Natural killer cell (primary cell): ENCODE measurements around the gene FAM83B. TPM values are rescaled to one million over a fixed set of nuclear protein-coding genes. Genes with fewer than 3 reads are reported as not detected.
"Not testable (repeated sequence)": the region's sequence is repeated elsewhere in the genome, so short reads cannot be mapped to it uniquely, and the experiment has no call there.

ENCODE experiments used
- ATAC-seq, 3 donors: fragments of 150-1000 bp in 2 of 3; fragments of 200-7000 bp in 1 of 3; cut with Tn5 transposase; 1 replicate in 1 of 3; 2 replicates in 2 of 3; pipeline ENCODE4 v1.10.0; 2021; ENCODE audit warnings: mild to moderate bottlenecking in 2 of 3, moderate library complexity in 2 of 3
- DNase-seq, 2 donors: peaks; one replicate each; pipeline versions ENCODE4 v3.0.0 to v3.0.0-alpha.2; 2013 to 2021; ENCODE audit warnings: mixed read lengths in 1 of 2
- H3K27ac ChIP-seq: one replicate; pipeline ENCODE4 v1.5.1; 2013; ENCODE audit warnings: mild to moderate bottlenecking, low read length
- H3K27me3 ChIP-seq: one replicate; pipeline ENCODE4 v1.6.1; 2013; ENCODE audit warnings: low read length; ENCODE audit not compliant: control insufficient read depth, insufficient read depth
- H3K36me3 ChIP-seq: one replicate; pipeline ENCODE4 v1.6.1; 2013; ENCODE audit warnings: low read length; ENCODE audit not compliant: control insufficient read depth, insufficient read depth
- H3K4me1 ChIP-seq: one replicate; pipeline ENCODE4 v1.6.1; 2013; ENCODE audit warnings: low read length; ENCODE audit not compliant: control insufficient read depth, insufficient read depth
- H3K4me3 ChIP-seq: one replicate; pipeline ENCODE4 v1.5.1; 2013; ENCODE audit warnings: low read length
- H3K9me3 ChIP-seq: one replicate; pipeline ENCODE4 v1.6.1; 2013; ENCODE audit warnings: low read length; ENCODE audit not compliant: control insufficient read depth, insufficient read depth
- H3K27ac Mint-ChIP-seq, 2 donors: one replicate each; pipeline ENCODE4 v1.8.0; 2022; ENCODE audit warnings: mild to moderate bottlenecking in 2 of 2, mixed read lengths in 2 of 2, moderate library complexity in 1 of 2
- H3K27me3 Mint-ChIP-seq, 2 donors: one replicate each; pipeline ENCODE4 v1.8.0; 2022; ENCODE audit warnings: low read depth in 2 of 2, mixed read lengths in 2 of 2
- H3K36me3 Mint-ChIP-seq: one replicate; pipeline ENCODE4 v1.8.0; 2022; ENCODE audit warnings: mixed read lengths
- H3K4me1 Mint-ChIP-seq, 2 donors: one replicate each; pipeline ENCODE4 v1.8.0; 2022; ENCODE audit warnings: mixed read lengths in 2 of 2
- H3K4me3 Mint-ChIP-seq: one replicate; pipeline ENCODE4 v1.8.0; 2022; ENCODE audit warnings: mild to moderate bottlenecking, moderate library complexity, mixed read lengths
- H3K9me3 Mint-ChIP-seq, 2 donors: one replicate each; pipeline ENCODE4 v1.8.0; 2022; ENCODE audit warnings: mixed read lengths in 2 of 2
- whole genome bisulfite sequencing: methylation state at CpG from one replicate; pipeline ENCODE4 v1.1.7; 2013; ENCODE audit warnings: missing lambda C conversion rate; ENCODE audit not compliant: insufficient coverage; 5-methylcytosine and 5-hydroxymethylcytosine counted together
- intact Hi-C: fragments of 100-400 bp; cut with micrococcal nuclease; formaldehyde crosslinking; loops from one replicate; pipeline ENCODE4 v1.14.2; 2022
- total RNA-seq, 4 donors: library from RNA; stranded (reverse); fragments of 120-200 nt in 1 of 4; gene quantifications; one replicate each; pipeline versions ENCODE4 v1.2.3 to v1.2.4, GENCODE V29; 2013 to 2022
- TF ChIP-seq, protein P1 (sequence below): fragments of 200-600 bp; IDR thresholded peaks from one replicate; pipeline ENCODE4 v1.8.0; 2022; ENCODE audit warnings: antibody characterized with exemption

The FAM83B gene
- total RNA-seq, 3 donors from 2014 or later (not counting 1 experiment from before 2014, with no cell fraction given): not detected

DNA sequence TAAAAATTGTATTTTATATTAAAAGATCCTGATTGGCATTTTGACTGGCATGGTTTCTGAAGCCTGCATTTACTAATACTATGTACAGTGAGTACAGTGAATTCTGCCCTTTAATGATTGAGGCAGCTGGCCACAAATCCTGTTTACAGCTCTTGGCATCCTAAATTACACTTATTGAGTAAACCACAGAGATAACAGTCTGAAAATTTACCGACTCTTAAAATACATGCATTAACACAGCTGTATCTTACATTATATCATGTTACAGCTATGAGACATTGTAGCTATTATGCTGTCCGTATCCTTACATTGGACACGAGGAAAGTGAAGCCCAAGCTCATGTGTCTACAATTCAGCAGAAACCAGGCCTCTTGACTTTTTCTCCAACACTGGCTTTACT is 90.8 kb downstream of the FAM83B start:
- Mint-ChIP-seq H3K4me3 (no peak overlapping the region), H3K36me3 (peaks cover 17% of the 10 kb centered on the region), H3K9me3 (peaks cover 7 to 10% of the 10 kb centered on the region in 2 donors), H3K4me1 (no peaks in the 10 kb centered on the region), H3K27me3 (no peaks in the 10 kb centered on the region), H3K27ac (no peak overlapping the region)
- H3K27me3 ChIP-seq: no peaks in the 10 kb centered on the region
- H3K27ac ChIP-seq: no peak overlapping the region
- no peaks in the 10 kb centered on the region for H3K4me1 ChIP-seq
- H3K36me3 ChIP-seq: no peaks in the 10 kb centered on the region
- TF ChIP-seq, protein P1, sequence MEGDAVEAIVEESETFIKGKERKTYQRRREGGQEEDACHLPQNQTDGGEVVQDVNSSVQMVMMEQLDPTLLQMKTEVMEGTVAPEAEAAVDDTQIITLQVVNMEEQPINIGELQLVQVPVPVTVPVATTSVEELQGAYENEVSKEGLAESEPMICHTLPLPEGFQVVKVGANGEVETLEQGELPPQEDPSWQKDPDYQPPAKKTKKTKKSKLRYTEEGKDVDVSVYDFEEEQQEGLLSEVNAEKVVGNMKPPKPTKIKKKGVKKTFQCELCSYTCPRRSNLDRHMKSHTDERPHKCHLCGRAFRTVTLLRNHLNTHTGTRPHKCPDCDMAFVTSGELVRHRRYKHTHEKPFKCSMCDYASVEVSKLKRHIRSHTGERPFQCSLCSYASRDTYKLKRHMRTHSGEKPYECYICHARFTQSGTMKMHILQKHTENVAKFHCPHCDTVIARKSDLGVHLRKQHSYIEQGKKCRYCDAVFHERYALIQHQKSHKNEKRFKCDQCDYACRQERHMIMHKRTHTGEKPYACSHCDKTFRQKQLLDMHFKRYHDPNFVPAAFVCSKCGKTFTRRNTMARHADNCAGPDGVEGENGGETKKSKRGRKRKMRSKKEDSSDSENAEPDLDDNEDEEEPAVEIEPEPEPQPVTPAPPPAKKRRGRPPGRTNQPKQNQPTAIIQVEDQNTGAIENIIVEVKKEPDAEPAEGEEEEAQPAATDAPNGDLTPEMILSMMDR: no peak
- WGBS: 88% methylated on average over 3 of the region's 3 CpGs
- intact Hi-C loops: no loop called here
- ATAC-seq (no peak), DNase-seq (no peak)
- H3K4me3 ChIP-seq: no peak overlapping the region
- H3K9me3 ChIP-seq: no peaks in the 10 kb centered on the region

DNA sequence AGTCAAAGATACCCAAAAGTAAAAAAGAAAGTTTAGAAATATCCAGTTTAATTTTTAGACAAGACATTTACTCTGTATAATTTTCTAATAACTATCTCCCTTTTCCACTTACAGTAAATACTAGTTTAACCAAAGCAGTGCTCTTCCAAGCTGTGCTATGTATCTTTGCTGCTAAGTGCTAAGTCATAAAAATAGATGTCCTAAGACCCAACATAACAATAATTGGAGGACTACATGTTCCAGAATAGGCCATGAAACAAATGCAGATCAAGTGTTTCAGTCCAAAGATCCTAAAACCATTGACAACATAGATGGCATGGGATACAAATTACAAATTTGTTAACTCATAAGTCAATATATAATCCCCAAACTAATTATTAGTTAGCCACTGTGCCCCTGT is 111.1 kb downstream of the FAM83B start:
- TF ChIP-seq, protein P1: no peak
- no peaks in the 10 kb centered on the region for H3K36me3 ChIP-seq
- no peaks in the 10 kb centered on the region for H3K27me3 ChIP-seq
- Mint-ChIP-seq H3K27ac (peak overlapping the region in 1 of 2 donors; percentile 78), H3K4me3 (no peak overlapping the region), H3K36me3 (no peaks in the 10 kb centered on the region), H3K27me3 (peaks cover 0 to 3% of the 10 kb centered on the region in 2 donors), H3K9me3 (peaks cover 2 to 3% of the 10 kb centered on the region in 2 donors), H3K4me1 (peaks cover 0 to 12% of the 10 kb centered on the region in 2 donors)
- no peak for DNase-seq
- no peak overlapping the region for H3K4me3 ChIP-seq
- H3K4me1 ChIP-seq: no peaks in the 10 kb centered on the region
- ATAC-seq: no peak
- intact Hi-C loops: no loop called here
- H3K27ac ChIP-seq: no peak overlapping the region
- H3K9me3 ChIP-seq: no peaks in the 10 kb centered on the region

DNA sequence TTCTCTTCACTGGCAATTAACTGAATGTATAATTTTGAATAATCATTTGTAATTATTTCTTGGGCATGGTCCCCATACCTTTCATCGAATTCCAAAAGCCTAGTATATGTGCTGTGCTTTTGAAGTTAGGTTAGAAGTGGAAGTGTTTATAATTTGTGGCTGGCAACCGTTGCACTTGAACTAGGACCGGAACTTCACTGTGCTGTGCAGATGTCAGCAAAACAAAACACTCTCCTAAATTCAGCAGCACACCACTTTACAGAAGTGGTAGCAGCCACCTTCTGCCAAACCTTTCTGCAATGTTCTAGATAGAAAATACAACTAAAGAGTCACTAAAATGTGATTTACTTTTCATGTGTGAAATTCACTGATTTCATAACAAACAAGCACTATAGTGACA is 111.9 kb downstream of the FAM83B start:
- no peak overlapping the region for H3K4me3 Mint-ChIP-seq
- H3K36me3 Mint-ChIP-seq: no peaks in the 10 kb centered on the region
- no peaks in the 10 kb centered on the region for H3K27me3 Mint-ChIP-seq
- intact Hi-C loops: no loop called here
- Histone ChIP-seq H3K4me3 (no peak overlapping the region), H3K27me3 (no peaks in the 10 kb centered on the region), H3K27ac (no peak overlapping the region), H3K36me3 (no peaks in the 10 kb centered on the region), H3K4me1 (no peaks in the 10 kb centered on the region), H3K9me3 (no peaks in the 10 kb centered on the region)
- H3K27ac Mint-ChIP-seq: peak overlapping the region in 1 of 2 donors; percentile 78
- TF ChIP-seq, protein P1: no peak
- ATAC-seq: peak; percentile 41 to 54 (median 43)
- WGBS: 34% methylated on average over 3 of the region's 3 CpGs
- no peak for DNase-seq
- peaks cover 0 to 2% of the 10 kb centered on the region in 2 donors for H3K9me3 Mint-ChIP-seq
- H3K4me1 Mint-ChIP-seq: peaks cover 0 to 12% of the 10 kb centered on the region in 2 donors

DNA sequence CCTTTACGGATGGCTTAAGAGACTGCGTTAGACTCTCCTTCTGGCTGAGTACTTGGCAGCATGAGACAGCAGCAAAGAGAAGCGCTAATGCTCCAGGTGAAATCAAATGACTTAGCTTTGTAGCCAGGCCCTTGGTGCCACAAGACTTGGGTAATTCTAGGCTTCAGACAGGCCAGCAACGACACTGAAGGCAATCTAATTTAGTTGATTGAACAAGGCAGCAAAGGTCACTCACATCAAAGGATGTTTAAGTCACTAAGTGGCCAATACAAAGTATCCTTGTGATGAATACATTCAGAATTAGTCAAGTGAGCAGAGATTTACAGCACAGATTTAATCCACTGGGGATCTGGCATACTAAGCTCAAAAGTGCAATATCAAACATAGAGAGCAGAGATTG is 113.2 kb downstream of the FAM83B start:
- Mint-ChIP-seq H3K4me3 (no peak overlapping the region), H3K27ac (no peak overlapping the region), H3K36me3 (no peaks in the 10 kb centered on the region), H3K27me3 (no peaks in the 10 kb centered on the region), H3K4me1 (peaks cover 0 to 12% of the 10 kb centered on the region in 2 donors), H3K9me3 (peaks cover 0 to 2% of the 10 kb centered on the region in 2 donors)
- H3K9me3 ChIP-seq: no peaks in the 10 kb centered on the region
- H3K27ac ChIP-seq: no peak overlapping the region
- TF ChIP-seq, protein P1: no peak
- 88% methylated on average over 4 of the region's 4 CpGs for WGBS
- H3K27me3 ChIP-seq: no peaks in the 10 kb centered on the region
- intact Hi-C loops: no loop called here
- ATAC-seq (no peak), DNase-seq (no peak)
- H3K4me3 ChIP-seq: no peak overlapping the region
- no peaks in the 10 kb centered on the region for H3K4me1 ChIP-seq
- no peaks in the 10 kb centered on the region for H3K36me3 ChIP-seq

DNA sequence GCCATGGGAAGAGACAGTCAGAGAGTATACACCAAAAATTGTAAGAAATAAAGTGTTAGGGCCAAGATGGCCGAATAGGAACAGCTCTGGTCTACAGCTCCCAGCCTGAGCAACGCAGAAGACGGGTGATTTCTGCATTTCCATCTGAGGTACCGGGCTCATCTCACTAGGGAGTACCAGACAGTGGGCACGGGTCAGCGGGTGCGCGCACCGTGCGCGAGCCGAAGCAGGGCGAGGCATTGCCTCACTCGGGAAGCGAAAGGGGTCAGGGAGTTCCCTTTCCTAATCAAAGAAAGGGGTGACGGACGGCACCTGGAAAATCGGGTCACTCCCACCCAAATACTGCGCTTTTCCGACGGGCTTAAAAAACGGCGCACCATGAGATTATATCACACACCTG is 114.8 kb downstream of the FAM83B start:
- peaks cover 0 to 12% of the 10 kb centered on the region in 2 donors for H3K4me1 Mint-ChIP-seq

More for the DNA sequence above, 114.8 kb downstream of the FAM83B start:
- H3K9me3 Mint-ChIP-seq, H3K27ac Mint-ChIP-seq, H3K36me3 ChIP-seq, DNase-seq, intact Hi-C loops, H3K4me1 ChIP-seq, H3K27ac ChIP-seq, H3K27me3 ChIP-seq, H3K27me3 Mint-ChIP-seq, H3K9me3 ChIP-seq, H3K36me3 Mint-ChIP-seq, ATAC-seq, H3K4me3 Mint-ChIP-seq, H3K4me3 ChIP-seq: not testable (repeated sequence)
- 88% methylated on average over 20 of the region's 23 CpGs for WGBS
